ENCODE measurements around the gene DDX4. TPM values are rescaled to one million over a fixed set of nuclear protein-coding genes. Genes with fewer than 3 reads are reported as not detected.

DDX4 gene
- total and polyA plus RNA-seq, 2 donors (not counting 1 experiment from before 2014, with no cell fraction given), result not detected

DNA sequence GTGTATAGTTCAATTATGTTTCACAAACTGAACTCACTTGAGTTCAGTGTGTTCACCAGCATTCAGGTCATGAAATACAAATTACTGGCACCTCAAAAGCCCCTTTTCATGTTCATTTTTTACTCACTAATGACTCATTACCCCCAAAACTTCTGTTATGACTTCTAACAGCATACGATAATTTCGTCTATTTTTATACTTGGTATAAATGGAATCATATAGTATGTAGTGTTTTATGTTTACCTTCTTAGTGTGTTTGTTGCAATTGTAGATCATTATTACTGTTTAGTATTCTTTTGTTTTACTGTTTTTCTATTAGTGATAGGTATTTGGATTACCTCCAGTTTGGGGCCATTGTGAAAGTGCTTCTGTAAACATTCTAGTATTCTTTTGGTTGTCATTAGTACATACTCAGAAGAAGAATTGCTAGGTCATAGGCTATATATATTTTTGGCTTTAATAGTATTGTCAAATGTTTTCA is 33.4 kb downstream of the DDX4 start:
- Histone ChIP-seq H3K27me3 (replicated peaks in 1 of 4; ENCODE audit: control extremely low read depth in 1 of 4, control insufficient read depth in 3 of 4, insufficient read depth in 4 of 4, low read length in 3 of 4) (no peaks in the 10 kb centered on the region), H3K27ac (ENCODE audit: low read length in 2 of 2) (no peak overlapping the region), H2AFZ (ENCODE audit: insufficient read depth, low read depth, low read length, poor library complexity, severe bottlenecking) (no peak overlapping the region), H3K4me1 (ENCODE audit: control insufficient read depth in 2 of 2, insufficient read depth in 2 of 2, low read length in 2 of 2) (no peaks in the 10 kb centered on the region), H4K20me1 (ENCODE audit: control insufficient read depth, insufficient read depth, low read length, poor library complexity, severe bottlenecking) (no peaks in the 10 kb centered on the region), H3K4me2 (replicated peaks; ENCODE audit: low read depth, low read length, poor library complexity, severe bottlenecking) (no peak overlapping the region), H3K79me2 (ENCODE audit: control insufficient read depth, insufficient read depth, low read length) (no peaks in the 10 kb centered on the region), H3K36me3 (replicated peaks in 1 of 2; ENCODE audit: control extremely low read depth in 1 of 2, control insufficient read depth in 1 of 2, extremely low read depth in 1 of 2, insufficient read depth in 2 of 2, low read length in 1 of 2) (no peaks in the 10 kb centered on the region), H3K9ac (ENCODE audit: low read length) (no peak overlapping the region), H3K9me3 (ENCODE audit: control extremely low read depth in 1 of 3, control insufficient read depth in 2 of 3, insufficient read depth in 1 of 3, low read length in 2 of 3) (no peaks in the 10 kb centered on the region), H3K4me3 (ENCODE audit: control extremely low read depth in 1 of 5, extremely low read depth in 1 of 5, insufficient read depth in 1 of 5, low read depth in 2 of 5, low read length in 4 of 5) (no peak overlapping the region)
- CTCF ChIA-PET, result no interaction called here
- Mint-ChIP-seq H3K27me3 (peaks cover 3% of the 10 kb centered on the region), H3K27ac (no peak overlapping the region), H3K4me1 (no peaks in the 10 kb centered on the region), H3K4me3 (no peak overlapping the region), H3K9me3 (ENCODE audit: insufficient read depth) (no peaks in the 10 kb centered on the region)
- DNase-seq (no peak), ATAC-seq (ENCODE audit: low read depth) (no peak)
- TF ChIP-seq EZH2 (IDR thresholded peaks at IDR 0.05; ENCODE audit: borderline replicate concordance, insufficient read depth, low read depth, low read length, poor library complexity, severe bottlenecking), result no peak
- TF ChIP-seq, protein P1, sequence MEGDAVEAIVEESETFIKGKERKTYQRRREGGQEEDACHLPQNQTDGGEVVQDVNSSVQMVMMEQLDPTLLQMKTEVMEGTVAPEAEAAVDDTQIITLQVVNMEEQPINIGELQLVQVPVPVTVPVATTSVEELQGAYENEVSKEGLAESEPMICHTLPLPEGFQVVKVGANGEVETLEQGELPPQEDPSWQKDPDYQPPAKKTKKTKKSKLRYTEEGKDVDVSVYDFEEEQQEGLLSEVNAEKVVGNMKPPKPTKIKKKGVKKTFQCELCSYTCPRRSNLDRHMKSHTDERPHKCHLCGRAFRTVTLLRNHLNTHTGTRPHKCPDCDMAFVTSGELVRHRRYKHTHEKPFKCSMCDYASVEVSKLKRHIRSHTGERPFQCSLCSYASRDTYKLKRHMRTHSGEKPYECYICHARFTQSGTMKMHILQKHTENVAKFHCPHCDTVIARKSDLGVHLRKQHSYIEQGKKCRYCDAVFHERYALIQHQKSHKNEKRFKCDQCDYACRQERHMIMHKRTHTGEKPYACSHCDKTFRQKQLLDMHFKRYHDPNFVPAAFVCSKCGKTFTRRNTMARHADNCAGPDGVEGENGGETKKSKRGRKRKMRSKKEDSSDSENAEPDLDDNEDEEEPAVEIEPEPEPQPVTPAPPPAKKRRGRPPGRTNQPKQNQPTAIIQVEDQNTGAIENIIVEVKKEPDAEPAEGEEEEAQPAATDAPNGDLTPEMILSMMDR (IDR thresholded peaks at IDR 0.05), result no peak
- intact Hi-C loops (cut with micrococcal nuclease), result no loop called here
- POLR2A ChIA-PET, result no interaction called here
- WGBS (ENCODE audit: insufficient coverage), result no CpG with 5 or more reads among the region's 2 CpGs

DNA sequence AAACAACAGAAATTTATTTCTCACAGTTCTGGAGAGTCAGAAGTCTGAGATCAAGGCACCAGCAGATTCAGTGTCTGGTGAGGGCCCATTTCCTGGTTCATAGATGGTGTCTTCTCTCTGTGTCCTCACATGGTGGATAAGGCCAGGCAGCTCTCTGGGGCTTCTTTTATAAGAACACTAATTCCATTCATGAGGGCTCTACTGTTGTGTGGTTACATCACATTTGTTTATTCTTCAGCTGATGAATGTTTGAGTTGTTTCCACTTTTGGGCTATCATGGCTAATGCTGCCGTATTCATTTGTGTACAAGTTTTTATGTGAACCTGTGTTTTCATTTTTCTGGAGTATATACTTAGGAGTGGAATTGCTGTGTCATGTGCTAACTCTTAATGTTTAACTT is 35.2 kb downstream of the DDX4 start:
- DNase-seq, result no peak
- no peaks in the 10 kb centered on the region for H3K79me2 ChIP-seq (ENCODE audit: control insufficient read depth, insufficient read depth, low read length)
- H3K27me3 ChIP-seq (replicated peaks in 1 of 4; ENCODE audit: control extremely low read depth in 1 of 4, control insufficient read depth in 3 of 4, insufficient read depth in 4 of 4, low read length in 3 of 4), result no peaks in the 10 kb centered on the region
- no peak overlapping the region for H3K4me2 ChIP-seq (replicated peaks; ENCODE audit: low read depth, low read length, poor library complexity, severe bottlenecking)
- no peaks in the 10 kb centered on the region for H4K20me1 ChIP-seq (ENCODE audit: control insufficient read depth, insufficient read depth, low read length, poor library complexity, severe bottlenecking)
- H3K4me1 ChIP-seq (ENCODE audit: control insufficient read depth in 2 of 2, insufficient read depth in 2 of 2, low read length in 2 of 2), result no peaks in the 10 kb centered on the region
- no peak overlapping the region for H3K4me3 Mint-ChIP-seq
- TF ChIP-seq EZH2 (IDR thresholded peaks at IDR 0.05; ENCODE audit: borderline replicate concordance, insufficient read depth, low read depth, low read length, poor library complexity, severe bottlenecking), result no peak
- TF ChIP-seq, protein P1 (IDR thresholded peaks at IDR 0.05), result no peak
- ChIA-PET POLR2A (no interaction called here), CTCF (no interaction called here)
- H2AFZ ChIP-seq (ENCODE audit: insufficient read depth, low read depth, low read length, poor library complexity, severe bottlenecking), result no peak overlapping the region
- WGBS (ENCODE audit: insufficient coverage), result no CpG with 5 or more reads among the region's 1 CpG
- no peaks in the 10 kb centered on the region for H3K9me3 Mint-ChIP-seq (ENCODE audit: insufficient read depth)
- no peak overlapping the region for H3K9ac ChIP-seq (ENCODE audit: low read length)
- peaks cover 13% of the 10 kb centered on the region for H3K27me3 Mint-ChIP-seq
- H3K4me1 Mint-ChIP-seq, result no peaks in the 10 kb centered on the region
- no peak overlapping the region for H3K27ac ChIP-seq (ENCODE audit: low read length in 2 of 2)
- no peaks in the 10 kb centered on the region for H3K36me3 ChIP-seq (replicated peaks in 1 of 2; ENCODE audit: control extremely low read depth in 1 of 2, control insufficient read depth in 1 of 2, extremely low read depth in 1 of 2, insufficient read depth in 2 of 2, low read length in 1 of 2)
- no peak overlapping the region for H3K27ac Mint-ChIP-seq
- ATAC-seq (ENCODE audit: low read depth), result no peak
- no peaks in the 10 kb centered on the region for H3K9me3 ChIP-seq (ENCODE audit: control extremely low read depth in 1 of 3, control insufficient read depth in 2 of 3, insufficient read depth in 1 of 3, low read length in 2 of 3)
- H3K4me3 ChIP-seq (ENCODE audit: control extremely low read depth in 1 of 5, extremely low read depth in 1 of 5, insufficient read depth in 1 of 5, low read depth in 2 of 5, low read length in 4 of 5), result no peak overlapping the region
- intact Hi-C loops (cut with micrococcal nuclease), result no loop called here

Data from B cell (primary cell).